ENCODE measurements around the gene ARHGAP30. TPM values are rescaled to one million over a fixed set of nuclear protein-coding genes. Genes with fewer than 3 reads are reported as not detected.

ARHGAP30 gene
- total and polyA plus RNA-seq, 2 of the 8 experiments (the other 6 are each of a cell fraction or from before 2014, with no cell fraction given): 0.27 to 0.39 TPM

GRCh38 chr1:161099090-161099802 lies 29.6 kb upstream of the ARHGAP30 start:
- FAIRE-seq (no peak), DNase-seq (ENCODE audit: low read depth in 1 of 2, low spot score in 2 of 2) (no peak)
- H4K20me1 ChIP-seq (replicated peaks in 1 of 2; ENCODE audit: control insufficient read depth in 1 of 2, insufficient read depth in 2 of 2, low read length in 2 of 2): no peaks in the 10 kb centered on the region
- no peak overlapping the region for H2AK5ac ChIP-seq (ENCODE audit: low read depth, low read length)
- no peak overlapping the region for H2BK15ac ChIP-seq (ENCODE audit: low read length)
- no peak overlapping the region for H3K27ac ChIP-seq (ENCODE audit: low read depth, low read length)
- H3K23me2 ChIP-seq (ENCODE audit: low read depth, low read length): peaks cover 13% of the 10 kb centered on the region
- H3K23ac ChIP-seq (ENCODE audit: insufficient read length): no peak overlapping the region
- no peak overlapping the region for H2BK120ac ChIP-seq (replicated peaks; ENCODE audit: low read depth, low read length)
- H4K8ac ChIP-seq (ENCODE audit: extremely low read depth, insufficient read depth, low read length): no peak overlapping the region
- peaks cover 0 to 14% (median 6%) of the 10 kb centered on the region in 4 experiments; a peak in 5 of 8 replicates for H3K36me3 ChIP-seq (ENCODE audit: control insufficient read depth in 2 of 4, insufficient read depth in 4 of 4, low read length in 3 of 4)
- H4K91ac ChIP-seq (replicated peaks; ENCODE audit: insufficient read length, low read length): no peak overlapping the region
- ChIA-PET POLR2A (ENCODE audit: partially characterized antibody) (interaction anchor here (0.9 to 5.3 kb wide), 8 partner anchors 19 to 79 kb away, joined by 3 to 32 read pairs (median 5); partner anchors contain the start of genes DEDD, F11R, NIT1 and PFDN2), CTCF (ENCODE audit: partially characterized antibody) (interaction anchor here (0.7 to 10.0 kb wide), 21 partner anchors 9 to 375 kb away, joined by 3 to 282 read pairs (median 4); partner anchors contain the start of genes ARHGAP30, F11R, ITLN2 and NECTIN4)
- H2BK12ac ChIP-seq (ENCODE audit: low read depth, low read length): no peak overlapping the region
- H3K56ac ChIP-seq (replicated peaks; ENCODE audit: insufficient read length, low read depth, low read length): no peak overlapping the region
- H3K4ac ChIP-seq (replicated peaks; ENCODE audit: insufficient read length, low read depth, low read length): no peak overlapping the region
- H3K9me3 ChIP-seq (ENCODE audit: insufficient read depth in 2 of 2, low read depth in 1 of 2, low read length in 1 of 2): no peaks in the 10 kb centered on the region
- H3K27me3 ChIP-seq (replicated peaks in 1 of 4; ENCODE audit: control insufficient read depth in 3 of 4, extremely low read depth in 1 of 4, insufficient read depth in 3 of 4, low read length in 3 of 4): no peaks in the 10 kb centered on the region
- no peak for TF ChIP-seq GTF2F1 (IDR thresholded peaks at IDR 0.05; ENCODE audit: borderline replicate concordance, low read depth, low read length)
- TF ChIP-seq FOSL1 (IDR thresholded peaks at IDR 0.05; ENCODE audit: insufficient read depth, low read depth, low read length): no peak
- TF ChIP-seq BCL11A (IDR thresholded peaks at IDR 0.05; ENCODE audit: low read depth in 2 of 2, low read length in 2 of 2): no peak
- TF ChIP-seq RBBP5 (IDR thresholded peaks at IDR 0.05; ENCODE audit: borderline replicate concordance, low read depth, low read length): no peak
- TF ChIP-seq ASH2L (IDR thresholded peaks at IDR 0.05; ENCODE audit: low read length): peak; percentile 2
- no peak for TF ChIP-seq MAX (IDR thresholded peaks at IDR 0.05)
- H3K4me3 ChIP-seq (ENCODE audit: extremely low read depth in 1 of 4, insufficient read depth in 2 of 4, low read depth in 3 of 4, low read length in 4 of 4): peak overlapping the region; percentile 63 to 89 (median 71); a peak in 6 of 8 replicates
- H4K5ac ChIP-seq (ENCODE audit: insufficient read length, low read depth, low read length): no peak overlapping the region
- peak overlapping the region in 1 of 4 experiments; percentile 50; a peak in 1 of 7 replicates for H3K9ac ChIP-seq (replicated peaks in 1 of 4; ENCODE audit: extremely low read depth in 1 of 4, low read depth in 3 of 4, low read length in 3 of 4)
- H2AFZ ChIP-seq (ENCODE audit: low read length): no peak overlapping the region
- H3K79me2 ChIP-seq (ENCODE audit: control insufficient read depth in 1 of 2, insufficient read depth in 2 of 2, low read length in 2 of 2): peaks cover 0 to 5% of the 10 kb centered on the region in 2 experiments; a peak in 1 of 4 replicates
- H2BK5ac ChIP-seq (ENCODE audit: low read depth, low read length): no peak overlapping the region
- 85% methylated on average over 9 of the region's 9 CpGs; no CpG with 5 or more reads in 1 of the 2 experiments for WGBS, 2 experiments (ENCODE audit: extremely low coverage in 1 of 2, insufficient coverage in 1 of 2, insufficient read length in 1 of 2, insufficient replicate concordance in 2 of 2, low coverage in 1 of 2, low lambda C conversion rate in 2 of 2, missing lambda C conversion rate in 1 of 2)
- no peak overlapping the region for H3K14ac ChIP-seq (ENCODE audit: insufficient read length)
- peak overlapping the region; percentile 48 to 99 for H3K4me2 ChIP-seq (ENCODE audit: insufficient read depth in 1 of 2, low read depth in 2 of 2, low read length in 2 of 2)
- H2BK20ac ChIP-seq (ENCODE audit: low read length): no peak overlapping the region
- peaks cover 3% of the 10 kb centered on the region; the same call in 1 of the 2 replicates for H3K79me1 ChIP-seq (ENCODE audit: low read depth, low read length)
- peaks cover 0 to 6% (median 0%) of the 10 kb centered on the region in 4 experiments; a peak in 2 of 7 replicates for H3K4me1 ChIP-seq (replicated peaks in 1 of 4; ENCODE audit: control insufficient read depth in 3 of 4, insufficient read depth in 4 of 4, low read length in 3 of 4)
- H3K18ac ChIP-seq (ENCODE audit: extremely low read depth, low read length): no peak overlapping the region

Data from H1 (cell line).